Upper lobe of left lung (tissue), 4 donors: Measurements from ENCODE around the gene COL7A1.

Experiments used
- CTCF ChIP-seq, 6 experiments: fragments of 450-650 bp in 4 of 6; fragments of 200-600 bp in 2 of 6; sonication (generic) in 2 of 6; IDR thresholded peaks; one replicate each; pipeline ENCODE4 v1.5.1; 2016 to 2019; ENCODE audit warnings: antibody characterized with exemption in 6 of 6
- EP300 ChIP-seq, 4 donors: sonication (generic); formaldehyde crosslinking; IDR thresholded peaks; one replicate each; pipeline ENCODE4 v1.5.1; 2017; ENCODE audit warnings: antibody characterized with exemption in 4 of 4, control low read depth in 2 of 4
- POLR2A ChIP-seq, 4 donors: fragments of 450-650 bp; IDR thresholded peaks; one replicate each; pipeline ENCODE4 v1.5.1; 2016 to 2017; ENCODE audit warnings: antibody characterized with exemption in 4 of 4, mild to moderate bottlenecking in 2 of 4

GRCh38 chr3:48597408-48597800, 2.3 kb upstream of the COL7A1 start:
- TF ChIP-seq EP300 (IDR thresholded peaks at IDR 0.05): no peak
- no peak for TF ChIP-seq CTCF (IDR thresholded peaks at IDR 0.05)
- no peak for TF ChIP-seq POLR2A (IDR thresholded peaks at IDR 0.05)
